ENCODE results near the gene SLC17A9. TPM values are rescaled to one million over a fixed set of nuclear protein-coding genes. Genes with fewer than 3 reads are reported as not detected.
A peak's percentile ranks its signal among the peaks of the same experiment; 100 is the strongest.

SLC17A9 gene
- polyA plus RNA-seq, 3 donors: 0.81 to 31.3 (median 0.82) TPM

DNA sequence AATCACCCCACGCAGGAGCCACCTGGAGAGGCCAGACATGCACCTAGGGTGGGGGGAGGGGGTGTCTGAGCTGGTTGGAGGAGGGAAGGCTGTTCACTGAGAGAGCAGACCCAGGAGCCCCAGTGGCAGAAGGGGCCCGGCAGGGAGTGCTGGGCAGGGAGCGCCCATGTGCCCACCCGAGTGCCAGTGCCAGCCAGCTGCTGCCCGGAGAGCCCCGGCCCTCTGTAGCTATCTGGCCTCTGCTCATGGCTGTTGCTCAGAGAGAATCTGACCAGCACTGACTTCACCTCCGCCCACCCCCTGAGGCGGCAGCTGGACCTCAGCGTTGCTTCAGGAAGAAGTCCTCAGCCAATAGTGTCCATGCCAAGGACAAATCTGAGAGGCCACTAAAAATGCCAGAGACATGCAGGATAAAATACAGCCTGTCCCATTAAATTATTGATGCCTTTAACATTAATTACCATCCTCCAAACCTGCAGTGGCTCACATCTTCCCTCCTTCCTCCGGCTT lies 22.8 kb downstream of the SLC17A9 start:
- Mint-ChIP-seq H3K4me3 (no peak overlapping the region), H3K36me3 (no peaks in the 10 kb centered on the region), H3K27ac (no peak overlapping the region), H3K4me1 (peaks cover 24% of the 10 kb centered on the region), H3K9me3 (peaks cover 0 to 20% (median 9%) of the 10 kb centered on the region in 7 donors), H3K27me3 (ENCODE audit: low read depth in 3 of 3) (peaks cover 79 to 97% (median 94%) of the 10 kb centered on the region in 3 donors)
- no peak overlapping the region for H3K9ac ChIP-seq (ENCODE audit: insufficient read depth, low read length, poor library complexity, severe bottlenecking)
- no peak for TF ChIP-seq CTCF (IDR thresholded peaks at IDR 0.05)
- peaks cover 2 to 3% of the 10 kb centered on the region in 2 donors for H3K9me3 ChIP-seq (replicated peaks in 1 of 2; ENCODE audit: control insufficient read depth in 1 of 2, insufficient read depth in 1 of 2, low read length in 2 of 2)
- no peak overlapping the region for H3K4me2 ChIP-seq (replicated peaks; ENCODE audit: extremely low read depth, low read length, poor library complexity, severe bottlenecking)
- no peaks in the 10 kb centered on the region for H3K36me3 ChIP-seq (replicated peaks in 1 of 2; ENCODE audit: control insufficient read depth in 1 of 2, insufficient read depth in 2 of 2, low read length in 2 of 2)
- no peak overlapping the region for H2AFZ ChIP-seq (ENCODE audit: insufficient read depth, low read depth, low read length, poor library complexity, severe bottlenecking)
- peaks cover 27 to 88% of the 10 kb centered on the region in 2 donors for H3K27me3 ChIP-seq (ENCODE audit: control insufficient read depth in 2 of 2, insufficient read depth in 2 of 2, low read length in 2 of 2)
- intact Hi-C loops (cut with micrococcal nuclease): no loop called here
- H4K20me1 ChIP-seq (ENCODE audit: insufficient read depth, low read length): no peaks in the 10 kb centered on the region
- no peak for DNase-seq
- H3K4me1 ChIP-seq (ENCODE audit: control insufficient read depth in 1 of 2, insufficient read depth in 2 of 2, low read length in 2 of 2): peaks cover 22 to 25% of the 10 kb centered on the region in 2 donors
- H3K4me3 ChIP-seq (replicated peaks in 1 of 3; ENCODE audit: low read depth in 2 of 3, low read length in 3 of 3): no peak overlapping the region
- 87% methylated on average over 10 of the region's 10 CpGs for WGBS (ENCODE audit: insufficient coverage)
- H3K79me2 ChIP-seq (ENCODE audit: insufficient read depth, low read length): no peaks in the 10 kb centered on the region
- no peak overlapping the region for H3K27ac ChIP-seq (ENCODE audit: low read depth in 1 of 2, low read length in 2 of 2)

- Histone ChIP-seq H3K9ac (ENCODE audit: insufficient read depth, low read length, poor library complexity, severe bottlenecking) (no peak overlapping the region), H2AFZ (ENCODE audit: insufficient read depth, low read depth, low read length, poor library complexity, severe bottlenecking) (no peak overlapping the region), H3K4me1 (ENCODE audit: control insufficient read depth in 1 of 2, insufficient read depth in 2 of 2, low read length in 2 of 2) (peaks cover 25 to 29% of the 10 kb centered on the region in 2 donors), H3K9me3 (replicated peaks in 1 of 2; ENCODE audit: control insufficient read depth in 1 of 2, insufficient read depth in 1 of 2, low read length in 2 of 2) (peaks cover 3 to 4% of the 10 kb centered on the region in 2 donors), H3K4me3 (replicated peaks in 1 of 3; ENCODE audit: low read depth in 2 of 3, low read length in 3 of 3) (no peak overlapping the region), H3K4me2 (replicated peaks; ENCODE audit: extremely low read depth, low read length, poor library complexity, severe bottlenecking) (no peak overlapping the region), H3K27me3 (ENCODE audit: control insufficient read depth in 2 of 2, insufficient read depth in 2 of 2, low read length in 2 of 2) (peaks cover 33 to 88% of the 10 kb centered on the region in 2 donors), H3K27ac (ENCODE audit: low read depth in 1 of 2, low read length in 2 of 2) (no peak overlapping the region), H3K36me3 (replicated peaks in 1 of 2; ENCODE audit: control insufficient read depth in 1 of 2, insufficient read depth in 2 of 2, low read length in 2 of 2) (no peaks in the 10 kb centered on the region), H3K79me2 (ENCODE audit: insufficient read depth, low read length) (no peaks in the 10 kb centered on the region), H4K20me1 (ENCODE audit: insufficient read depth, low read length) (no peaks in the 10 kb centered on the region)
- WGBS (ENCODE audit: insufficient coverage): 91% methylated on average over 7 of the region's 9 CpGs
- TF ChIP-seq CTCF (IDR thresholded peaks at IDR 0.05): no peak
- no peak for DNase-seq
- intact Hi-C loops (cut with micrococcal nuclease): no loop called here
- peaks cover 28% of the 10 kb centered on the region for H3K4me1 Mint-ChIP-seq
- no peaks in the 10 kb centered on the region for H3K36me3 Mint-ChIP-seq
- H3K27ac Mint-ChIP-seq: no peak overlapping the region
- peak overlapping the region in 1 of 2 donors; percentile 48 for H3K4me3 Mint-ChIP-seq
- H3K27me3 Mint-ChIP-seq (ENCODE audit: low read depth in 3 of 3): peaks cover 80 to 98% (median 95%) of the 10 kb centered on the region in 3 donors
- H3K9me3 Mint-ChIP-seq: peaks cover 0 to 20% (median 9%) of the 10 kb centered on the region in 7 donors
Observed at GRCh38 chr20:62975812-62976508, 23.5 kb downstream of the SLC17A9 start.
